ENCODE measurements around the gene ATP7B. TPM values are rescaled to one million over a fixed set of nuclear protein-coding genes. Genes with fewer than 3 reads are reported as not detected.
"Not testable (repeated sequence)": the region's sequence is repeated elsewhere in the genome, so short reads cannot be mapped to it uniquely, and the experiment has no call there.

ATP7B gene
- total RNA-seq, 1 donor from 2014 or later, result 0.65 TPM

DNA sequence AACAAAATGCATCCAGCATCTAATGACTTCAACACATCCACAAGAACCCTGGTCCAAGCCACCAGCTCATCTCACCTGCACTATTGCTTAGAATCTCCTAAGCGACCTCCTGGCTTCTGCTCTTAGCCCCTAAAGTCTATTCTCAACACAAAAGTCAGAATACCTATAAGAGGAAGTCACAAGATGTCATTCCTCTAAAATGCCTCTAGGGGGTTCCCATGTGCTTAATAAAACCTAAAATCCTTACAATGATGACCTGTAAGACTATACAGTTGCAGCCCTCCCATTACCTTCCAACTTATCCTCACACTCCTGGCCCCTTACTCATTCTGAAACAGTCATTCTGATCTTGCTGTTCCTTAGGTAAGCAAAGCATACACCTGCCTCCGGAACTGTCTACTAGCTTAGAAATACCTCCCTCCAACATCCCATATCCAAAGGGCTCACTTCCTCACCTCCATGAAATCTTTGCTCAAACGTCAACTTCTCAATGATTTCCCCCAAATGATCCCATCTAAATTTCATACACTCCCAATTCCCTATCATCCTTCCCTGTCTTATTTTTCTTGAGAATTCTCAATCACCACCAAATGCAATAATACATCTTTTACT, 10.0 kb downstream of the ATP7B start:
- no peak overlapping the region for H3K27ac Mint-ChIP-seq
- H3K27me3 Mint-ChIP-seq, result peaks cover 18% of the 10 kb centered on the region
- peak; percentile 62 for DNase-seq
- intact Hi-C loops (cut with micrococcal nuclease), result loop anchor here (1.0 to 2.0 kb wide), 3 partner anchors 126 to 449 kb away; partner anchors contain the start of gene VPS36
- H3K4me3 Mint-ChIP-seq, result no peak overlapping the region
- H3K4me1 Mint-ChIP-seq, result no peaks in the 10 kb centered on the region
- no peaks in the 10 kb centered on the region for H3K9me3 Mint-ChIP-seq
- no peaks in the 10 kb centered on the region for H3K36me3 Mint-ChIP-seq (ENCODE audit: low read depth)

DNA sequence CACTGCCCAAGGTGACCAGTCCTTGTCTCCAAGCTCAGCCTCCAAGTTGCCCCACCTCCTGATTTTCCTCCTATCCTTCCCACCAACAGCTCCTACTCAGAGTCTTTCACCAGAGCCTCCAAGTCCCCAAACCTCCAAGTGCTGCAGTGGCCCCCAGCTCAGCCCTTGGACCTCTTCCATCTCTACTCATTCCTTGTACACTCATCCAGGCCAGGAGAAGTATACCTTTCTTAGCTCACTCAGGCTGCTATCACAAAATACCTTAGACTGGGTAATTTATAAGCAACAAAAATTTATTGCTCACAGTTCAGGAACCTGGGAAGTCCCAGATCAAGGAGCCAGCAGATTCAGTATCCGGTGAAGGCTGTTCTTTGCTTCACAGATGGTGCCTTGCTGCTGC, 11.3 kb downstream of the ATP7B start:
- H3K27me3 Mint-ChIP-seq, result peaks cover 18% of the 10 kb centered on the region
- no peaks in the 10 kb centered on the region for H3K9me3 Mint-ChIP-seq
- peaks cover 2% of the 10 kb centered on the region for H3K4me1 Mint-ChIP-seq
- H3K4me3 Mint-ChIP-seq, result no peak overlapping the region
- intact Hi-C loops (cut with micrococcal nuclease), result loop anchor here (2.0 kb wide), 1 partner anchor 237 kb away; no protein-coding TSS in a partner anchor
- no peak overlapping the region for H3K27ac Mint-ChIP-seq
- DNase-seq, result no peak
- H3K36me3 Mint-ChIP-seq (ENCODE audit: low read depth), result no peaks in the 10 kb centered on the region

DNA sequence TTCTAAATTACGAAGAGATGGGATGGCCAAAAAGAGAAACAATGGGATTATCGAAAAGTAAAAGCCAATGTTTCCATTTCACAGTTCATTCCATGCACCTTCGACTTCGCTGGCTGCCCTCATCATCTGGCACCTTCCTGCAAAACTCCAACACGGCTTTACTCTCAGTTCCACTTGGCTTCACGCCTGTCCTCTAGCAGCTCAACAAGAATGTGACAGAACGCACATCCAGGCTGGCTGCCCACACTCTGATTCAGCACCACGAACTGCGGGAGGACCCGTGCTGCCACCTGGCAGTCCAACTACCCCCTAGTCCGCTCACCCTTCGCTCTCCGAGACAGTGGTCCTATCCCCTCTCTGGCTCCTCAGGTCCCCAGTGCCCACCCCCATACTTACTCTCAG, 11.7 kb downstream of the ATP7B start:
- peaks cover 2% of the 10 kb centered on the region for H3K4me1 Mint-ChIP-seq
- intact Hi-C loops (cut with micrococcal nuclease), result no loop called here
- DNase-seq, result no peak
- peaks cover 19% of the 10 kb centered on the region for H3K27me3 Mint-ChIP-seq
- H3K4me3 Mint-ChIP-seq, result no peak overlapping the region
- no peak overlapping the region for H3K27ac Mint-ChIP-seq
- H3K9me3 Mint-ChIP-seq, result no peaks in the 10 kb centered on the region
- H3K36me3 Mint-ChIP-seq (ENCODE audit: low read depth), result no peaks in the 10 kb centered on the region

DNA sequence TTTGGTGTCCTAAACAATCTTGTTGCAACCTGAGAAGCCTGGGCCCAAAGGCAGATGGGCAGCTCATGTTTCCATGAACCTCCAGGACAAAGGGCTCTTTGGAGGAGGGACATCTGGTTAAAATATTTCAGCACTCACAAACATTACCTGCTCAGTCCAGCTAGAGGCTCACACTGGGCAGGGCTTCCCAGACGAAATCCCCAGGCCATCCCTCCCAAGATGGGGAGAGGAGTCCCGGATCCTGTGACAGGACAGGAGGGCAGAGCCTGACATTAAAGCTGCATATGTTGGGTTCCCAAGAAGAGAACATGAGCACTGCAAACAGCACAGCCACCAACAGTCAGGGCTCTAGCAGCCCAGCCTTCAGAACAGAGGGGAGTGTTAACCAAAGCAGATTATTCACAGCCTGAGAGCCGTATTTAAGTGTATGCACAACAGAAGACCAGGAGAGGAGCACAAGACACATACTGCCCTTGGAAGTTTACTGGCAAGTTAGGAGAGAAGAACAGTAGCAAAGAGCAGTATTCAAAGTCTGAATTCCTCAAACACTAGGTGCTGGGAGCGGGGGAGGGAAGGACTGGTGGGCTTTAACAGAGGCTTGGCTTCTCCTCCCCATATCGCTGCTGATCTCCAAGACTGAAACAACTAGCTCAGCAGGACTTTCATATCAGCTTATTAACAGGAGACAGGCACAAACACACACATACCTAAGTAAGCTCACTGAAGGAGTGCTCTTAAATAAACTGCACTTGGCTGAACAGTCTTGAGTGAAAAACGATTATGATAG, 12.3 kb downstream of the ATP7B start:
- peaks cover 2% of the 10 kb centered on the region for H3K4me1 Mint-ChIP-seq

DNA sequence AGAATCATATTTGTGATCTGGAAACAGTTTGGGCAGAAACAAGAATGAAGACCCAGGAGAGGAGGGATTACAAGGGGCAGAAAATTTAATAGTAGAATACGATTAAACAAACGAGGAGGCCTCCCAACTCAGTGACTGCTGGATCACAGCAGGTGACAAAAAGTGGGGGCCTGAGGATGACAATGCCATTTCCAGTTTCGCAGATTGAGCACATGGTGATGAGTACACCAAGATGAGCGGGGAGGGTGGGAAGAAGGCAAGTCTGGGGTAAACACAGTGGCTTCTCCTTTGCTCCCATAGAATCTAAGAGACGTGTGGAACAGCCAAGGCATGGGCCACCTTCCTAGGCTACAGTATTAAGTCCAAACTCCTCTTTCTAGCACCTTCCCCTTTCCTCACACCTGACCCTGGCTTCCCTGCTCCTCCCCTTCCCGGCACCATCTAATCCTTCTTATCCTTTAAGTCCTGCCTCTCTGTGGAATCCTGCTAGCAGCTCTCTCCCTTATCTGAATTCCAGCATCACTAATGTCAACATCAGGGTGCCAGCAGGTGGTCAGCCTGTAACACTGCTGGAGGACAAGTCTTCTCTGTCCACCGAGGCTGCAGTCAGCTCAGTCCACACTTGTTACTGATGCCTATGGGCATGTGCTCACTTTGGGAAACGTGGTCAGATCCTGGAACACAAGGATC, 13.5 kb downstream of the ATP7B start:
- H3K27me3 Mint-ChIP-seq, result peaks cover 24% of the 10 kb centered on the region
- DNase-seq, result no peak
- H3K9me3 Mint-ChIP-seq, result no peaks in the 10 kb centered on the region
- peaks cover 2% of the 10 kb centered on the region for H3K4me1 Mint-ChIP-seq
- no peak overlapping the region for H3K27ac Mint-ChIP-seq
- intact Hi-C loops (cut with micrococcal nuclease), result no loop called here
- no peaks in the 10 kb centered on the region for H3K36me3 Mint-ChIP-seq (ENCODE audit: low read depth)
- H3K4me3 Mint-ChIP-seq, result no peak overlapping the region

More for the DNA sequence above, 12.3 kb downstream of the ATP7B start:
- H3K9me3 Mint-ChIP-seq, result no peaks in the 10 kb centered on the region
- no peak overlapping the region for H3K4me3 Mint-ChIP-seq
- no peak for DNase-seq
- H3K36me3 Mint-ChIP-seq (ENCODE audit: low read depth), result no peaks in the 10 kb centered on the region
- H3K27ac Mint-ChIP-seq, result no peak overlapping the region
- intact Hi-C loops (cut with micrococcal nuclease), result no loop called here
- H3K27me3 Mint-ChIP-seq, result peaks cover 21% of the 10 kb centered on the region

DNA sequence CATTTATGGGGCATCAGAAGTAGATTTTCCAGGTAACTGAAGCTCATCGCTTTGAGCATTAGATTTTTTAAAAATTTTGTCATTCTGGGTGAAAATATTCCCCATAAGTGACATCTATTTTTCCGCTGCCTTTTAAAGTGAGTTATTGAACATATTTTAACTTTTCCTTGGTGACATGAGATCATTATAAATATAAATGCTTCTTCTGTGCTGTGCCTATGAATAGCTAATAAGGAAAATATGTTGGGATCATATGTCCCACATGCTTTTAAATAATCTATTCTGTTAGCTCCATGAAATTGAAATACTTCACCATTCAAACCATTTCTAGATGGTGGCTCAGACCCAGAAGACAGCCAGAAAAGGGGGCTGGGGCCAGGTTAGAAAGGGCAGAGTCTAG, 14.1 kb downstream of the ATP7B start:
- intact Hi-C loops (cut with micrococcal nuclease), result no loop called here
- Mint-ChIP-seq H3K4me1 (peaks cover 2% of the 10 kb centered on the region), H3K27ac (no peak overlapping the region), H3K36me3 (ENCODE audit: low read depth) (no peaks in the 10 kb centered on the region), H3K4me3 (no peak overlapping the region), H3K9me3 (no peaks in the 10 kb centered on the region), H3K27me3 (peaks cover 24% of the 10 kb centered on the region)
- no peak for DNase-seq

DNA sequence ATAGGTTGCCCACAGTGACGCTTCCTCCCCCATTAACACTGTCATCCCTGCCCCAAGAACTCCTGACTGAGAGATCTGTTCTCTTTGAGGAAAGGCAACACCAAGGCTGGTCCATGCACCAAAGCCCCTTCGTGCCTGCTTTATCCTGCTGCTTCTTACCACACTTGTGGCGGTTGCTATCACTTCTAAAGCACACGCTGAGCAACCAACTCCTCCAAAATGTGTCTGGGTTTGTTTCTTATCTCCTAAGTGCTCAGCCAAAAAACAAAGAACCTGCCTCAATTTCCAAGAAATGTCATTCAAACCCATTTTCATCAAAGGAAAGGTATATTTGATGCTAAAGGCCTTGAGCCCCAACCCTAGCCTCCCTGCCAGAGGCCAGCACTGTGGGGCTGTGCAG, 14.6 kb downstream of the ATP7B start:
- H3K27me3 Mint-ChIP-seq, result peaks cover 24% of the 10 kb centered on the region
- intact Hi-C loops (cut with micrococcal nuclease), result no loop called here
- no peak overlapping the region for H3K27ac Mint-ChIP-seq
- no peaks in the 10 kb centered on the region for H3K9me3 Mint-ChIP-seq
- DNase-seq, result no peak
- peaks cover 2% of the 10 kb centered on the region for H3K4me1 Mint-ChIP-seq
- H3K4me3 Mint-ChIP-seq, result no peak overlapping the region
- H3K36me3 Mint-ChIP-seq (ENCODE audit: low read depth), result no peaks in the 10 kb centered on the region

DNA sequence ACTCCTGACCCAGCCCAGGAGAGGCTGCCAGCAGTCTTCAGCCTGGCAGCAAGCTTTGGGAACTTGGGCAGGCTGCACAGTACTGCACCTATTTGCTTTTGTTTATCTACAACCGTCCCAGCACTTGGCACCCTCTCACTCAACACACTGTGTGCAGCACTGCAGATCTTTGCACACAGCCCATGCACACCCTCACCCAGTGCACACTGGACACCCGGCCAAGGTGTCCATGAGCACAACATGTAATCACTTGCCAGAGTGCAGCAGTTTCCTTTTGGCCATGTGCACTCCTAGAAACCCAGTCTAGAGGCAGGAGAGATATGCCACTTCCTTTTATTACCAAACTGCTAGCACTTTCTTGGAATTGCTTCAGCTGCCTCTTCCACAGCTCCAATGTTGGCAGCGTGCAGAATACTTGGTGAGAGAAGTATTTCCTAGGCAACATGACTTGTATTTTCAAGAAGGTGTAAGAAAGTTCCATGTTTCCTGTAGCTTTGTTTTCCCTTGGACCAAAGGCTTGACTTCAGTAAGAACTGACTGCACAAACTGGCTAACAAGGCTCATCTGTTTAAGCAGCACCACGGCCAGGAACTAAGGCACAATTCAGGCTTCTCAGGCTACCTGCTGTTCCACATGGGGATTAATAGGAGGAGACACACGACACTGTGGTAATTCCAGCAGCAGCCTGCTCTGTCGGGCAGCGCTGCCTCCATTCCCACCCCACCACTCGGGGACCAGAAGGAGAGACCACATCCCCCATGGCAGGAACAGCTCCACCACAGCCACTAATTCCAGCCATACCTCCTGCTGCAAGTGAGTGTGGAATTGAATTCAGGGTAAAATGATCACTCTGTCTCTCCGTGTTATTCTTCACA, 15.3 kb downstream of the ATP7B start:
- intact Hi-C loops (cut with micrococcal nuclease), result no loop called here
- no peak overlapping the region for H3K27ac Mint-ChIP-seq
- peak; percentile 50 for DNase-seq
- H3K36me3 Mint-ChIP-seq (ENCODE audit: low read depth), result no peaks in the 10 kb centered on the region
- peaks cover 20% of the 10 kb centered on the region for H3K27me3 Mint-ChIP-seq
- no peak overlapping the region for H3K4me3 Mint-ChIP-seq
- H3K9me3 Mint-ChIP-seq, result no peaks in the 10 kb centered on the region
- H3K4me1 Mint-ChIP-seq, result peaks cover 2% of the 10 kb centered on the region

DNA sequence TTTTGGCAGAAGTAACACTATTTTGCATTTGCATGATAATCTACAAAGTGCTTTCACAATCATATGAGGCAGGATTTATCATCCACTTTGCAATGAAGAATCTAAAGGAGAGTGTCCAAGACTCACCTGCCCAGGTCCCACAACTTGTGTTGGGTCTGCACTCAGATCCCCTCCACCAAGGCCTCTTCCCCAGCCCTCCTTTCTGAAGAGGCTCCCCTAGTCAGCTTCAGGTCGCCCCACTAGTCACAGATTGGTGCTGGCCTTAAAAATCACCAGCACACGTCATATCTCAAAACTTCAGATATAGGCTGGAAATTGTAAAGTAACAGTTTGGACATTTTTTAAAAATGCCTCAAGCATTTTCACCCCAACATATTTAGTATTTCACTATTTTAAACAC, 17.5 kb downstream of the ATP7B start:
- Mint-ChIP-seq H3K4me3 (no peak overlapping the region), H3K4me1 (peaks cover 2% of the 10 kb centered on the region), H3K27me3 (peaks cover 13% of the 10 kb centered on the region), H3K9me3 (no peaks in the 10 kb centered on the region), H3K36me3 (ENCODE audit: low read depth) (no peaks in the 10 kb centered on the region), H3K27ac (no peak overlapping the region)
- intact Hi-C loops (cut with micrococcal nuclease), result no loop called here
- DNase-seq, result no peak

DNA sequence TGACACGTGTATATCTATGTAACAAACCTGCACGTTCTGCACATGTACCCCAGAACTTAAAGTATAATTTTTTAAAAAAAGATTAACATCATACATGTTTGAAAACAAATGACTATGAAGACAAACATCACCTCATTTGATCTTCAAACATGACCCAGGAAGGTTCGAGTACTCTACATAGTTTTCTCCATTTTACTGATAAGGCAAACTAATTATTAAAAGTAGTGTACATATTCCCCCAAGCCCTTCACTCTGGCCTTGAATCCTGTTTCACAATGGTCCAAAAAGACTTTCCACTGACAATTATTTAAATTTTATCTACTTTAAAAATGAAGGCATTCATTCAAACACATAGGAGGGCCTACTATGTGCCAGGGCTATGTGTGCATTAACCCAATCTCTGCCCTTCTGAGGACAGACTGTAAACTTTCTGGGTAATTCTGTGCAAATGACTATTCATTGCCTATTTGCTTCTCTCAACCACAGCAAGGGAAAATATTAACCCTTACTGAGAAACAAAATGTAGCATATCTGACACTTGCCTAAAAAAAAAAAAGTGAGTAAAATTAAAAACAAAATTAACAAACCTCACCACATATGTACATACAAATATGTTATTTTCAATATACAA, 22.1 kb downstream of the ATP7B start:
- Mint-ChIP-seq H3K27me3 (peaks cover 32% of the 10 kb centered on the region), H3K4me3 (no peak overlapping the region), H3K36me3 (ENCODE audit: low read depth) (no peaks in the 10 kb centered on the region), H3K4me1 (no peaks in the 10 kb centered on the region), H3K9me3 (peaks cover 8% of the 10 kb centered on the region), H3K27ac (no peak overlapping the region)
- no peak for DNase-seq
- intact Hi-C loops (cut with micrococcal nuclease), result no loop called here

DNA sequence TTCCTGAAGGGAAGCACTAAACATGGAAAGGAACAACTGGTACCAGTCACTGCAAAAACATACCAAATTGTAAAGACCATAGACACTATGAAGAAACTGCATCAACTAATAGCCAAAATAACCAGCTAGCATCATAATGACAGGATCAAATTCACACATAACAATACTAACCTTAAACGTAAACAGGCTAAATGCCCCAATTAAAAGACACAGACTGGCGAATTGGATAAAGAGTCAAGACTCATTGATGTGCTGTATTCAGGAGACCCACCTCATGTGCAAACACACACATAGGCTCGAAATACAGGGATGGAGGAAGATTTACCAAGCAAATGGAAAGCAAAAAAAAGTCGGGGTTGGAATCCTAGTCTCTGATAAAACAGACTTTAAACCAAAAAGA, 26.3 kb downstream of the ATP7B start:
- intact Hi-C loops (cut with micrococcal nuclease); H3K27ac Mint-ChIP-seq; H3K4me3 Mint-ChIP-seq; DNase-seq; H3K9me3 Mint-ChIP-seq; H3K4me1 Mint-ChIP-seq; H3K36me3 Mint-ChIP-seq (ENCODE audit: low read depth): not testable (repeated sequence)
- peaks cover 30% of the 10 kb centered on the region for H3K27me3 Mint-ChIP-seq

DNA sequence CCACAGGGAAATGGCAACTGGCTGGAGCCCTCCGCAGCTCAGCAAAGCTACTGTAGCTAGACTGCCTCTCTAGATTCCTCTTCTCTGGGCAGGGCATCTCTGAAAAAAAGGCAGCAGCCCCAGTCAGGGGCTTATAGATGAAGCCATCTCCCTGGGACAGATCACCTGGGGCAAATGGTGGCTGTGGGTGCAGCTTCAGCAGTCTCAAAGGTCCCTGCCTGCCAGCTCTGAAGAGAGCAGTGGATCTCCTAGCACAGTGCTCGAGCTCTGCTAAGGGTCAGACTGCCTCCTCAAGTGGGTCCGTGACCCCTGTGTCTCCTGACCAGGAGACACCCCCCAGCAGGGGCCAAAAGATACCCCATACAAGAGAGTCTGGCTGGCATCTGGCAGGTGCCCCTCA, 28.0 kb downstream of the ATP7B start:
- intact Hi-C loops (cut with micrococcal nuclease); H3K27ac Mint-ChIP-seq; H3K4me3 Mint-ChIP-seq; H3K4me1 Mint-ChIP-seq; H3K36me3 Mint-ChIP-seq (ENCODE audit: low read depth); H3K9me3 Mint-ChIP-seq; DNase-seq: not testable (repeated sequence)
- H3K27me3 Mint-ChIP-seq, result peaks cover 30% of the 10 kb centered on the region

DNA sequence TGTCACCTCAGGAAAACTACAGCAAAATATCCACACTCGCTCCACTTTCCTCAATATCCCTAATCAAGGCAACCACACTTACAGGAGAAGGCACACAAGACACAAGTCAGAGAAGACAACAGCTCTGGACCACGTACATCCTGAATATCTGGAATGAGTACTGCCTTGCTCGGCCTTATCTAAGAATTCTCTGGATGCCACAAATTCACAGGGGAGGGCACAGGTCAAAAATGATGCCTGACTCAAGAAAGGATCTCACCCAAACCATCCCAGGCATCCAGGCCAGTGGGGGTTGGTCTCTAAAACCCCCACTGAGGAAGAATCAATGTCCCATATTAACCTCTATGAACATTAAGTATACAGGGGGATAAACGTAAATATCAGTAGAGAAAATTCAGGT, 29.9 kb downstream of the ATP7B start:
- Mint-ChIP-seq H3K27me3 (peaks cover 18% of the 10 kb centered on the region), H3K36me3 (ENCODE audit: low read depth) (no peaks in the 10 kb centered on the region), H3K4me1 (no peaks in the 10 kb centered on the region), H3K27ac (no peak overlapping the region), H3K4me3 (no peak overlapping the region), H3K9me3 (peaks cover 4% of the 10 kb centered on the region)
- no peak for DNase-seq
- intact Hi-C loops (cut with micrococcal nuclease), result no loop called here

Measured in activated CD4-positive, alpha-beta T cell treated with anti-CD3 and anti-CD28 coated beads, Interleukin-2, amount 10 ng/mL, durations not matched to agents 24 days and 14 days (primary cell).